Nephron (organoid): ENCODE results near the gene MTRFR.

ENCODE experiments used
- H3K27ac Mint-ChIP-seq, 3 experiments: 2 replicates each; pipeline ENCODE4 v1.8.0; 2020; ENCODE audit warnings: mixed read lengths in 3 of 3, mild to moderate bottlenecking in 2 of 3, moderate library complexity in 1 of 3
- H3K27me3 Mint-ChIP-seq: 2 replicates; pipeline ENCODE4 v1.8.0; 2021; ENCODE audit warnings: low read depth, mild to moderate bottlenecking, moderate library complexity, mixed read lengths
- H3K36me3 Mint-ChIP-seq: 2 replicates; pipeline ENCODE4 v1.8.0; 2020; ENCODE audit warnings: low read depth, mixed read lengths
- H3K4me1 Mint-ChIP-seq: 2 replicates; pipeline ENCODE4 v1.8.0; 2020; ENCODE audit warnings: mixed read lengths
- H3K4me3 Mint-ChIP-seq, 3 experiments: 2 replicates each; pipeline ENCODE4 v1.8.0; 2020; ENCODE audit warnings: mild to moderate bottlenecking in 3 of 3, mixed read lengths in 3 of 3, moderate library complexity in 2 of 3
- H3K9me3 Mint-ChIP-seq: 2 replicates; pipeline ENCODE4 v1.8.0; 2020; ENCODE audit warnings: mixed read lengths
- TF ChIP-seq, protein P1 (sequence below), 3 experiments: fragments of 200-600 bp; sonication (generic); IDR thresholded peaks; one replicate each; pipeline ENCODE4 v1.5.0; 2021; ENCODE audit warnings: antibody characterized with exemption in 3 of 3; ENCODE audit not compliant: unreplicated experiment in 3 of 3

MTRFR gene

GRCh38 chr12:123263196-123263817, 30.1 kb downstream of the MTRFR start:
- H3K27ac Mint-ChIP-seq, result peak overlapping the region in 2 of 3 experiments; percentile 18 to 46
- TF ChIP-seq, protein P1, sequence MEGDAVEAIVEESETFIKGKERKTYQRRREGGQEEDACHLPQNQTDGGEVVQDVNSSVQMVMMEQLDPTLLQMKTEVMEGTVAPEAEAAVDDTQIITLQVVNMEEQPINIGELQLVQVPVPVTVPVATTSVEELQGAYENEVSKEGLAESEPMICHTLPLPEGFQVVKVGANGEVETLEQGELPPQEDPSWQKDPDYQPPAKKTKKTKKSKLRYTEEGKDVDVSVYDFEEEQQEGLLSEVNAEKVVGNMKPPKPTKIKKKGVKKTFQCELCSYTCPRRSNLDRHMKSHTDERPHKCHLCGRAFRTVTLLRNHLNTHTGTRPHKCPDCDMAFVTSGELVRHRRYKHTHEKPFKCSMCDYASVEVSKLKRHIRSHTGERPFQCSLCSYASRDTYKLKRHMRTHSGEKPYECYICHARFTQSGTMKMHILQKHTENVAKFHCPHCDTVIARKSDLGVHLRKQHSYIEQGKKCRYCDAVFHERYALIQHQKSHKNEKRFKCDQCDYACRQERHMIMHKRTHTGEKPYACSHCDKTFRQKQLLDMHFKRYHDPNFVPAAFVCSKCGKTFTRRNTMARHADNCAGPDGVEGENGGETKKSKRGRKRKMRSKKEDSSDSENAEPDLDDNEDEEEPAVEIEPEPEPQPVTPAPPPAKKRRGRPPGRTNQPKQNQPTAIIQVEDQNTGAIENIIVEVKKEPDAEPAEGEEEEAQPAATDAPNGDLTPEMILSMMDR (IDR thresholded peaks at IDR 0.05; ENCODE audit: unreplicated experiment in 3 of 3), result no peak
- H3K9me3 Mint-ChIP-seq, result no peaks in the 10 kb centered on the region
- no peaks in the 10 kb centered on the region for H3K27me3 Mint-ChIP-seq
- peaks cover 18% of the 10 kb centered on the region for H3K4me1 Mint-ChIP-seq
- no peak overlapping the region for H3K4me3 Mint-ChIP-seq
- peaks cover 75% of the 10 kb centered on the region for H3K36me3 Mint-ChIP-seq

GRCh38 chr12:123264642-123265041, 31.4 kb downstream of the MTRFR start:
- TF ChIP-seq, protein P1 (IDR thresholded peaks at IDR 0.05; ENCODE audit: unreplicated experiment in 3 of 3), result no peak
- H3K27ac Mint-ChIP-seq, result peak overlapping the region; percentile 14 to 34 (median 18)
- no peaks in the 10 kb centered on the region for H3K9me3 Mint-ChIP-seq
- H3K4me3 Mint-ChIP-seq, result no peak overlapping the region
- peaks cover 63% of the 10 kb centered on the region for H3K36me3 Mint-ChIP-seq
- H3K27me3 Mint-ChIP-seq, result no peaks in the 10 kb centered on the region
- peaks cover 28% of the 10 kb centered on the region for H3K4me1 Mint-ChIP-seq

GRCh38 chr12:123265851-123266678, 32.8 kb downstream of the MTRFR start:
- Mint-ChIP-seq H3K4me1 (peaks cover 28% of the 10 kb centered on the region), H3K27me3 (no peaks in the 10 kb centered on the region), H3K9me3 (no peaks in the 10 kb centered on the region), H3K4me3 (peak overlapping the region in 2 of 3 experiments; percentile 47 to 56), H3K36me3 (peaks cover 48% of the 10 kb centered on the region), H3K27ac (peak overlapping the region in 1 of 3 experiments; percentile 69)
- TF ChIP-seq, protein P1 (IDR thresholded peaks at IDR 0.05; ENCODE audit: unreplicated experiment in 3 of 3), result no peak

GRCh38 chr12:123266679-123267277, 33.5 kb downstream of the MTRFR start:
- no peaks in the 10 kb centered on the region for H3K27me3 Mint-ChIP-seq
- H3K9me3 Mint-ChIP-seq, result no peaks in the 10 kb centered on the region
- H3K27ac Mint-ChIP-seq, result peak overlapping the region; percentile 95 to 97 (median 97)
- H3K4me3 Mint-ChIP-seq, result peak overlapping the region in 2 of 3 experiments; percentile 94 to 98
- peaks cover 28% of the 10 kb centered on the region for H3K4me1 Mint-ChIP-seq
- TF ChIP-seq, protein P1 (IDR thresholded peaks at IDR 0.05; ENCODE audit: unreplicated experiment in 3 of 3), result no peak
- H3K36me3 Mint-ChIP-seq, result peaks cover 41% of the 10 kb centered on the region

- TF ChIP-seq, protein P1 (IDR thresholded peaks at IDR 0.05; ENCODE audit: unreplicated experiment in 3 of 3), result no peak
- Mint-ChIP-seq H3K36me3 (peaks cover 35% of the 10 kb centered on the region), H3K4me3 (peak overlapping the region; percentile 35 to 98 (median 94)), H3K27me3 (no peaks in the 10 kb centered on the region), H3K4me1 (peaks cover 33% of the 10 kb centered on the region), H3K27ac (peak overlapping the region; percentile 95 to 97 (median 97)), H3K9me3 (no peaks in the 10 kb centered on the region)
Observed at GRCh38 chr12:123267335-123267920, 34.2 kb downstream of the MTRFR start.
